ENCODE data around the gene CIDEB. TPM values are rescaled to one million over a fixed set of nuclear protein-coding genes. Genes with fewer than 3 reads are reported as not detected.

CIDEB gene
- total and polyA plus RNA-seq, 2 of the 8 experiments (the other 6 are each of a cell fraction or from before 2014, with no cell fraction given): 0.11 TPM; not detected in 1

GRCh38 chr14:24290746-24291145 lies 17.0 kb downstream of the CIDEB start (continued):
- no peak for TF ChIP-seq TEAD4 (IDR thresholded peaks at IDR 0.05; ENCODE audit: low read depth, low read length)
- TF ChIP-seq SAP30 (IDR thresholded peaks at IDR 0.05; ENCODE audit: insufficient read depth, insufficient replicate concordance, low read length): no peak
- no peak for TF ChIP-seq TAF1 (IDR thresholded peaks at IDR 0.05; ENCODE audit: low read depth, low read length)
